GM19467 (cell line): ENCODE results near the gene ADAM12.
"Not testable (repeated sequence)": the region's sequence is repeated elsewhere in the genome, so short reads cannot be mapped to it uniquely, and the experiment has no call there.

Experiments used
- ATAC-seq: cut with Tn5 transposase; IDR thresholded peaks from one replicate; pipeline ENCODE4 v1.9.1; 2021; ENCODE audit warnings: mild to moderate bottlenecking, moderate library complexity; ENCODE audit not compliant: unreplicated experiment

The ADAM12 gene

GRCh38 chr10:125992254-125992653, 396.0 kb downstream of the ADAM12 start:
- no peak for ATAC-seq

- no peak for ATAC-seq
These were observed 396.9 kb downstream of the ADAM12 start for GRCh38 chr10:125991392-125991791.

GRCh38 chr10:125990974-125991373, 397.3 kb downstream of the ADAM12 start:
- ATAC-seq, result no peak

GRCh38 chr10:125989791-125990190, 398.5 kb downstream of the ADAM12 start:
- no peak for ATAC-seq

- no peak for ATAC-seq
These were observed 402.6 kb downstream of the ADAM12 start for GRCh38 chr10:125985557-125986240.

- ATAC-seq, result no peak
These were observed 403.3 kb downstream of the ADAM12 start for GRCh38 chr10:125984865-125985495.

GRCh38 chr10:125984346-125984745, 403.9 kb downstream of the ADAM12 start:
- no peak for ATAC-seq

- no peak for ATAC-seq
These were observed 404.6 kb downstream of the ADAM12 start for GRCh38 chr10:125983656-125984055.

- ATAC-seq, result no peak
These were observed 405.1 kb downstream of the ADAM12 start for GRCh38 chr10:125983161-125983560.

- peak; percentile 55 for ATAC-seq
These were observed 405.9 kb downstream of the ADAM12 start for GRCh38 chr10:125982260-125982948.

GRCh38 chr10:125980521-125981035, 407.7 kb downstream of the ADAM12 start:
- ATAC-seq, result no peak

- no peak for ATAC-seq
These were observed 408.3 kb downstream of the ADAM12 start for GRCh38 chr10:125979976-125980375.

GRCh38 chr10:125976960-125977605, 411.2 kb downstream of the ADAM12 start:
- ATAC-seq, result no peak

GRCh38 chr10:125970077-125970630, 418.1 kb downstream of the ADAM12 start:
- ATAC-seq, result not testable (repeated sequence)

GRCh38 chr10:125967533-125967932, 420.7 kb downstream of the ADAM12 start:
- no peak for ATAC-seq

- no peak for ATAC-seq
These were observed 423.7 kb downstream of the ADAM12 start for GRCh38 chr10:125964558-125964957.
